Measurements from ENCODE around the gene C7. TPM values are rescaled to one million over a fixed set of nuclear protein-coding genes. Genes with fewer than 3 reads are reported as not detected.
A peak's percentile ranks its signal among the peaks of the same experiment; 100 is the strongest.
"Not testable (repeated sequence)": the region's sequence is repeated elsewhere in the genome, so short reads cannot be mapped to it uniquely, and the experiment has no call there.

The C7 gene
- under 0.01 and 0.28 TPM in 2 replicates for total RNA-seq

- no peak for DNase-seq
These were observed at the start of gene C7 for GRCh38 chr5:40909264-40909663. TSS of gene C7 (plus strand) at chr5:40909497. CDS start at chr5:40909611, 114 bp downstream.

GRCh38 chr5:40860711-40861110, 48.6 kb upstream of the C7 start:
- DNase-seq: no peak

DNA sequence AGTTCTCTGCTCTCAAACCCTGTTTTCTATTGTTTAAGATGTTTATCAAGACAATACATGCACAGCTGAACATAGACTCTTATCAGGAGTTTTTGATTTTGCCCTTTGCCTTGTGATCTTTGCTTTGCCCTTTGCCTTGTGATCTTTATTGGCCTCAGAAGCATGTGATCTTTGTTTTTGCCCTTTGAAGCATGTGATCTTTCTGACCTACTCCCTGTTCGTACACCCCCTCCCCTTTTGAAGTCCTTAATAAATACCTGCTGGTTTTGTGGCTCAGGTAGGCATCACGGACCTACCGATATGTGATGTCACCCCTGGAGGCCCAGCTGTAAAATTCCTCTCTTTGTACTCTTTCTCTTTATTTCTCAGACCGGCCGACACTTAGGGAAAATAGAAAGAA, 44.3 kb upstream of the C7 start:
- DNase-seq: not testable (repeated sequence)

GRCh38 chr5:40866844-40867243, 42.5 kb upstream of the C7 start:
- no peak for DNase-seq

DNA sequence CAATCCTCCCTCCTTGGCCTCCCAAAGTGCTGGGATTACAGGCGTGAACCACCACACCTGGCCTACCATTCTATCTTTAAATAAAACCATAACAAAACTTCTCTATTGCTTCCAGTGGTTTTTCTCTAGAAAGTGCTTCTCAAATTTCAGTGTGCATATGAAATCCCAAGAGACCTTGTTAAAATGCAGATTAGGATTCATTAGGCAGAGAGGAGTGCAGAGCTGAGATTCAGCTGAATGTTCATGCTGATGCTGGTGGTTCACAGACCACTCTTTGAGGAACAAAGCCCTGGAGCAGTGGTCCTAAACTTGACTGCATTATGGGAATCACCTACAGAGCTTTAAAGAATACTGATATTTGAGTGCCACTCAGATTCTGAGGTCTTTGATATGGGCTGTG, 39.9 kb upstream of the C7 start:
- no peak for DNase-seq

DNA sequence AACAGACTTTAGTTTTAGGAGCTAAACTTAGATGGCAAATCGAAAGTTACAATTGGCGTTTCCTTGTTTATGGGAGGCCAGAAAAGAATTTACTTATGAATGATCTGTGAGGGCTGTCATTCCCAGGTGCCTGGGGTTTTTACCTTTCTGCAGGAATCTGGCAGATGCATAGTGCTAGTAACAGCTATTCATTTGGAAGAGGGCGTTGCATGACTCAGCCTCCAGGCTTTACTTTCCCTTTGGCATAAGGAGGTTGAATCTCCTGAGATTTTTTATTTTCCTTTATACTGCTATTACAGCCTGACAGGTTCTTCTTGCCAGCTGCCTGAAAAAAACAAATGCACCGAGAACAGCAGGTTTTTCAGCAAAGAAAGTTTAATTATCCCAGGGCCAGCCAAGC, 38.1 kb upstream of the C7 start:
- DNase-seq: peak; percentile 3

GRCh38 chr5:40872253-40872652, 37.0 kb upstream of the C7 start:
- DNase-seq: not testable (repeated sequence)

DNA sequence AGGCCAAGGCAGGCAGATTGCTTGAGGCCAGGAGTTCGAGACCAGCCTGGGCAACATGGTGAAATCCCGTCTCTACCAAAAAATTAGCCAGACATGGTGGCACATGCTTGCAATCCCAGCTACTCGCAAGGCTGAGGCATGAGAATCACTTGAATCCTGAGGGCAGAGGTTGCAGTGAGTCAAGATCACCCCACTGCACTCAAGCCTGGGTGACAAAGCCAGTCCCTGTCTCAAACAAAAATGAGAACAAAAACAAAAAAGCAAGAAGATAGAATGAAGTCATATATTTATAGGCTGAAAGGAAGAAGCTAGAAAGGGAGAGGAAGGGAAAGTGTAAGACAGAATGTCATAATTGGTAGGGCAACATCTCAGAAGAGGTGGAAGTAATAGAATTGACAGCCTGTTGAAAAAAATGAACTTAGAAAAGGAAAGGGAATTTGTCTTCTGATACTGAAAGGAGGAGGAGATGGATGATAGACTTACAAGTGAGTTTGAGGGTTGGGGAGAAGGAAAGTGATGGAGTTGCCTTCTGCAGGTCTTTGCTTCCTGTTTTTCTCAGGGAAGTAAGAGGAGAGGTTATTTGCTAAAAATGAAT, 35.9 kb upstream of the C7 start:
- DNase-seq: no peak

GRCh38 chr5:40875958-40876357, 33.3 kb upstream of the C7 start:
- DNase-seq: no peak

DNA sequence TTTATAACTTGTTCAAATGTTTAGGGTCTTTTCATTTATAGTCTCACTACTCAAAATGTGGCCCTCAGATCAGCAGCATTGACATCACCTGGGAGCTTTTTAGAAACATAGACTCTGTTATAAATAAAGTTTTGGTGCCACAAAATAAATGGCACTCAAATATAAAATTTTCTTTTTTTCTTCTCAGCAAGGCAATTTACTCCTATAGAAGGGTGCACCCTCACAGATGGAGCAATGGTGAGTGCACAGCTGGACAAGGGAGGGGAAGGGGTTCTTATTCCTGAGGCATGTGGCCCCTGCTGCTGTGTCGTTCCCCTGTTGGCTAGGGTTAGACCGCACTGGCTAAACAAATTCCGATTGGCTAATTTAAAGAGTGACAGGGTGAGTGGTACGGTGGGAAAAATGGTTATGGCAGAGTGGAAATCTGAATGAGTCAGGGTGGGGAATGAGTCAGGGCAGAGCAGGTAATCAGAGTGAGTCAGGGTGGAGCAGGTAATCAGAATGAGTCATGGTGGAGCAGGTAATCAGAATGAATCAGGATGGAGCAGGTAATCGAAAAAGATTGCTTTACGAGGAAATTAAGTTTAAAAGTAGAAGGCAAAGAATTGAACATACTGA, 31.8 kb upstream of the C7 start:
- no peak for DNase-seq

- peak; percentile 49 for DNase-seq
These were observed 29.9 kb upstream of the C7 start for GRCh38 chr5:40879163-40879942.

GRCh38 chr5:40882291-40882690, 27.0 kb upstream of the C7 start:
- no peak for DNase-seq

GRCh38 chr5:40883051-40883450, 26.2 kb upstream of the C7 start:
- not testable (repeated sequence) for DNase-seq

DNA sequence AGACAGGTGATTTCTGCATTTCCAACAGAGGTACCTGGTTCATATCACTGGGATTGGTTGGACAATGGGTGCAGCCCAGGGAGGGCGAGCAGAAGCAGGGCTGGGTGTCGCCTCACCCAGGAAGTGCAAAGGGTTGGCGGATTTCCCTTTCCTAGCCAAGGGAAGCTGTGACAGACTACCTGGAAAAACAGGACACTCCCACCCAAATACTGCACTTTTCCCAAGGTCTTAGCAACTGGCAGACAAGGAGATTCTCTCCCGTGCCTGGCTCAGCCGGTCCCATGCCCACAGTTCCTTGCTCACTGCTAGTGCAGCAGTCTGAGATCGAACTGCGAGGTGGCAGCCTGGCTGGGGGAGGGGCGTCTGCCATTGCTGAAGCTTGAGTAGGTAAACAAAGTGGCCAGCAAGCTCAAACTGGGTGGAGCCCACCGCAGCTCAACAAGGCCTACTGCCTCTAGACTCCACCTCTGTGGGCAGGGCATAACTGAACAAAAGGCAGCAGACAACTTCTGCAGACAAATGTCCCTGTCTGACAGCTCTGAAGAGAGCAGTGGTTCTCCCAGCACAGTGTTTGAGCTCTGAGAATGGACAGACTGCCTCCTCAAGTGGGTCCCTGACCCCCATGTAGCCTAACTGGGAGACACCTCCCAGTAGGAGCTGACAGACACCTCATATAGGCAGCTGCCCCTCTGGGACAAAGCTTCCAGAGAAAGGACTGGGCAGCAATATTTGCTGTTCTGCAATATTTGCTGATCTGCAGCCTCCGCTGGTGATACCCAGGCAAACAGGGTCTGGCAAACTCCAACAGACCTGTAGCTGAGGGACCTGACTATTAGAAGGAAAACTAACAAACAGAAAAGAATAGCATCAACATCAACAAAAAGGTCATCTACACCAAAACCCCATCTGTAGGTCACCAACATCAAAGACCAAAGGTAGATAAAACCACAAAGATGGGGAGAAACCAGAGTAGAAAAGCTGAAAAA, 13.6 kb upstream of the C7 start:
- DNase-seq: not testable (repeated sequence)

DNA sequence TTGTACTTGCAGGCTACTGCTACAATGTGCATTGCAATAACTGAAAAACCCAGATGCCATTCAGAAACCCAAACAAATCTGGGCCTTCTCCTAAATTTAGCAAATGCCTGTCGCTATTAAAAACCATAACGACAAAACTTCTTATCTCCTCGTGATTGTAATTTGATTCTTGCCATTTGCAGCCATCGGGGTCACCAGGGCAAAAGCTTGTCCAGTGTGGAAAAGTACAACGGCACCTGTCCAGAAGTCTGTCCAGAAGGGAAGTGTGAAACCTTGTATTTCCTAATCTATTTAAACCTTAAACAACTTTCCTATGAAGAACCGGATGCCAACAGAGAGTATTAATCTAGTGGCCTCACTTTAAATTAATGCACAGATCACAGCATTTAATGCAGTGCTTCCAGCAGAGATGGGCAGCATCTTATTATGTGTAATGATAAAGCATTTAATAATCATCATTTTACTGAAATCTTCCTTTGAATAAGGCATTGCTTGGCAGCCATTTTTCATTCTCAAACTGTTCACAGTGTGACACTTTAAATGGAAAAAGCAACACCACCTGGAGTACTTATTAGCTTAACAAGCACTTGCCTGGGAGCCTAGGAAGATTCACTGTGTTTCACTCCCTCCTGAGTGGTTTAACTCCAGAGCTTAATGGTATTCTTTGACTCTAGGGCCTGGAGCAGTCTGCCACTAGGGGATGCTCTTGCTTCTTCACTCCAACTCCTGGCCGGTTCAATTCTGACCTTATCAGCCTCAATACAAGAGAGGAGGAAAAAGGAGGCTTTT, 4.9 kb upstream of the C7 start:
- DNase-seq: peak; percentile 73

- DNase-seq: no peak
These were observed 4.3 kb upstream of the C7 start for GRCh38 chr5:40904994-40905306.

- no peak for DNase-seq
These were observed 2.9 kb upstream of the C7 start for GRCh38 chr5:40906351-40906751.

- no peak for DNase-seq
These were observed 426 bp downstream of the C7 start for GRCh38 chr5:40909723-40910122.

- DNase-seq: no peak
These were observed 2.0 kb downstream of the C7 start for GRCh38 chr5:40911266-40911665.

GRCh38 chr5:40914835-40915234, 5.5 kb downstream of the C7 start:
- no peak for DNase-seq

- DNase-seq: no peak
These were observed 6.1 kb downstream of the C7 start for GRCh38 chr5:40915341-40915926.

GRCh38 chr5:40916226-40916625, 6.9 kb downstream of the C7 start:
- DNase-seq: no peak

Measured in dermis blood vessel endothelial cell (primary cell).